HCT116 (cell line): ENCODE results near the gene CDC42BPA. TPM values are rescaled to one million over a fixed set of nuclear protein-coding genes. Genes with fewer than 3 reads are reported as not detected.

ENCODE experiments used
- ATAC-seq: fragments of 200-7000 bp; cut with Tn5 transposase; 2 replicates; pipeline ENCODE4 v1.9.1; 2020; ENCODE audit warnings: mild to moderate bottlenecking, moderate library complexity
- BruUV-seq: library from RNA; stranded (reverse); fragments of 400-500 nt; replicated peaks from 2 replicates; lab custom pipeline; 2021; lab: Mats Ljungman, UMichigan
- CTCF ChIA-PET: fragments of 300-600 bp; sonication (Branson Sonifier 250); formaldehyde crosslinking; loops from one replicate; lab custom pipeline; 2021; ENCODE audit warnings: antibody characterized with exemption; lab: Charles Lee
- POLR2A ChIA-PET: fragments of 300-600, 350-600 bp; sonication (Branson Sonifier 250); formaldehyde crosslinking; loops from one replicate; lab custom pipeline; 2021; ENCODE audit warnings: antibody characterized with exemption; lab: Charles Lee
- RAD21 ChIA-PET, 2 experiments: fragments of 300-600 bp; sonication (Branson Sonifier 250); formaldehyde crosslinking; loops; one replicate each; lab custom pipeline; 2023; ENCODE audit warnings: low total read pairs in 2 of 2; ENCODE audit not compliant: uncharacterized antibody in 2 of 2, unreplicated experiment in 2 of 2, low non-redundant PET in 1 of 2; lab: Charles Lee
- DNase-seq: peaks from one replicate; pipeline ENCODE4 v3.0.0-alpha.2; 2010; ENCODE audit warnings: low read depth, low spot score
- H2AFZ ChIP-seq: fragments of 200-600 bp; shearing (Covaris generic), sonication (generic); 2 replicates; pipeline ENCODE4 v1.6.1; 2017; ENCODE audit warnings: low read depth, mixed run types, mixed read lengths, antibody characterized with exemption, low read length; ENCODE audit not compliant: poor library complexity, severe bottlenecking
- H3K27ac ChIP-seq: 2 replicates; pipeline ENCODE4 v1.5.1; 2012; ENCODE audit warnings: low read depth, low read length
- H3K27me3 ChIP-seq: fragments of 200-600 bp; sonication (generic); 2 replicates; pipeline ENCODE4 v1.6.1; 2016; ENCODE audit warnings: mixed run types, low read length, mixed read lengths; ENCODE audit not compliant: insufficient read depth
- H3K36me3 ChIP-seq, 2 experiments: fragments of 200-500 bp in 1 of 2; fragments of 200-600 bp in 1 of 2; sonication (Bioruptor generic) in 1 of 2; sonication (generic) in 1 of 2; 2 replicates each; pipeline versions ENCODE4 v1.5.1 to v1.6.1; 2014 to 2016; ENCODE audit warnings: low read length in 2 of 2, inconsistent platforms in 1 of 2, mixed read lengths in 1 of 2, mixed run types in 1 of 2; ENCODE audit not compliant: insufficient read depth in 2 of 2, control insufficient read depth in 1 of 2
- H3K4me1 ChIP-seq, 2 experiments: fragments of 200-600 bp in 1 of 2; sonication (generic) in 1 of 2; 2 replicates each; pipeline versions ENCODE4 v1.5.1 to v1.6.1; 2012 to 2017; ENCODE audit warnings: low read length in 2 of 2, inconsistent platforms in 1 of 2, mild to moderate bottlenecking in 1 of 2, mixed read lengths in 1 of 2, mixed run types in 1 of 2, moderate library complexity in 1 of 2; ENCODE audit not compliant: insufficient read depth in 2 of 2, control insufficient read depth in 1 of 2
- H3K4me2 ChIP-seq: fragments of 200-600 bp; sonication (generic); 2 replicates; pipeline ENCODE4 v1.6.1; 2017; ENCODE audit warnings: mixed run types, low read length, mixed read lengths
- H3K4me3 ChIP-seq, 2 experiments: fragments of 200-600 bp in 1 of 2; sonication (generic) in 1 of 2; replicated peaks in 1 of 2; 2 replicates each; pipeline ENCODE4 v1.5.1; 2011 to 2016; ENCODE audit warnings: low read length in 2 of 2, control low read depth in 1 of 2, low read depth in 1 of 2, mild to moderate bottlenecking in 1 of 2, mixed read lengths in 1 of 2, mixed run types in 1 of 2
- H3K79me2 ChIP-seq: fragments of 200-600 bp; sonication (generic); 2 replicates; pipeline ENCODE4 v1.6.1; 2017; ENCODE audit warnings: mild to moderate bottlenecking, mixed run types, low read length, moderate library complexity, mixed read lengths; ENCODE audit not compliant: insufficient read depth
- H3K9ac ChIP-seq: fragments of 200-600 bp; sonication (generic); 2 replicates; pipeline ENCODE4 v1.6.1; 2016; ENCODE audit warnings: low read length, mixed read lengths
- H3K9me2 ChIP-seq: fragments of 200-600 bp; sonication (generic), shearing (Covaris generic); 2 replicates; pipeline ENCODE4 v1.6.1; 2017; ENCODE audit warnings: mixed run types, mild to moderate bottlenecking, moderate library complexity; ENCODE audit not compliant: insufficient read depth
- H3K9me3 ChIP-seq, 2 experiments: fragments of 200-500 bp in 1 of 2; fragments of 200-600 bp in 1 of 2; sonication (Bioruptor generic) in 1 of 2; sonication (generic) in 1 of 2; 2 replicates each; pipeline ENCODE4 v1.6.1; 2014 to 2017; ENCODE audit warnings: low read length in 2 of 2, mixed read lengths in 2 of 2, inconsistent platforms in 1 of 2, low read depth in 1 of 2, mild to moderate bottlenecking in 1 of 2, mixed run types in 1 of 2, moderate library complexity in 1 of 2; ENCODE audit not compliant: control insufficient read depth in 1 of 2, insufficient read depth in 1 of 2
- H4K20me1 ChIP-seq: fragments of 200-600 bp; sonication (generic), shearing (Covaris generic); 2 replicates; pipeline ENCODE4 v1.6.1; 2017; ENCODE audit warnings: mixed run types, mild to moderate bottlenecking, moderate library complexity; ENCODE audit not compliant: insufficient read depth
- CBX3 ChIP-seq: IDR thresholded peaks from 2 replicates; pipeline ENCODE4 v1.6.1; 2012; ENCODE audit warnings: low read depth
- EZH2phosphoT487 ChIP-seq: fragments of 200-600 bp; IDR thresholded peaks from 2 replicates; pipeline ENCODE4 v1.6.1; 2018; ENCODE audit warnings: antibody characterized with exemption, borderline replicate concordance
- FOSL1 ChIP-seq: IDR thresholded peaks from 2 replicates; pipeline ENCODE4 v1.6.1; 2012; ENCODE audit warnings: low read depth
- JUND ChIP-seq: IDR thresholded peaks from 2 replicates; pipeline ENCODE4 v1.6.1; 2012
- MAX ChIP-seq: IDR thresholded peaks from 2 replicates; pipeline ENCODE4 v1.6.1; 2012
- RAD21 ChIP-seq: IDR thresholded peaks from 2 replicates; pipeline ENCODE4 v1.6.1; 2012; ENCODE audit warnings: low read depth, mild to moderate bottlenecking
- REST ChIP-seq: IDR thresholded peaks from 2 replicates; pipeline ENCODE4 v1.6.1; 2012; ENCODE audit warnings: low read depth
- SP1 ChIP-seq: IDR thresholded peaks from 2 replicates; pipeline ENCODE4 v1.6.1; 2012; ENCODE audit warnings: low read depth
- TCF7L2 ChIP-seq: IDR thresholded peaks from 2 replicates; pipeline ENCODE4 v1.7.0; 2011; ENCODE audit warnings: borderline replicate concordance, inconsistent platforms; ENCODE audit not compliant: insufficient read depth, insufficient read length; ENCODE audit errors: extremely low read depth
- YY1 ChIP-seq: IDR thresholded peaks from 2 replicates; pipeline ENCODE4 v1.6.1; 2011; ENCODE audit warnings: low read length, low read depth, moderate library complexity, mild to moderate bottlenecking; ENCODE audit not compliant: insufficient replicate concordance; ENCODE audit errors: extremely low read depth
- ZFX ChIP-seq: fragments of 450-650 bp; IDR thresholded peaks from 2 replicates; pipeline ENCODE4 v1.6.1; 2017
- intact Hi-C: fragments of 100-400 bp; cut with micrococcal nuclease; formaldehyde crosslinking; loops from 2 replicates; pipeline ENCODE4 v1.10.0; 2022
- total RNA-seq: library from RNA; stranded (reverse); gene quantifications from one replicate; pipeline ENCODE4 v1.2.1, GENCODE V29; 2021; ENCODE audit not compliant: unreplicated experiment

The CDC42BPA gene
- total RNA-seq, 1 experiment from 2014 or later = 44.0 TPM

GRCh38 chr1:227140376-227140775 is 177.9 kb downstream of the CDC42BPA start:
- Histone ChIP-seq H3K4me1 (no peaks in the 10 kb centered on the region), H3K36me3 (peaks cover 0 to 9% of the 10 kb centered on the region in 2 experiments; a peak in 2 of 4 replicates), H3K27me3 (no peaks in the 10 kb centered on the region), H3K9me3 (no peaks in the 10 kb centered on the region), H3K9ac (no peak overlapping the region), H3K79me2 (no peaks in the 10 kb centered on the region), H3K4me2 (no peak overlapping the region), H2AFZ (no peak overlapping the region), H3K4me3 (no peak overlapping the region), H4K20me1 (no peaks in the 10 kb centered on the region), H3K9me2 (no peaks in the 10 kb centered on the region), H3K27ac (no peak overlapping the region)
- POLR2A ChIA-PET = no interaction called here
- RAD21 ChIA-PET = no interaction called here
- CTCF ChIA-PET = no interaction called here
- ATAC-seq (no peak), DNase-seq (no peak)
- BruUV-seq = no TSS peak
- intact Hi-C loops = no loop called here
- TF ChIP-seq CBX3 (no peak), TCF7L2 (no peak), SP1 (no peak), MAX (no peak), FOSL1 (no peak), JUND (no peak), ZFX (no peak), YY1 (no peak), REST (no peak), EZH2phosphoT487 (no peak), RAD21 (no peak)
